Left cardiac atrium (tissue), 4 donors: ENCODE measurements around the gene MAPKAPK5. TPM values are rescaled to one million over a fixed set of nuclear protein-coding genes. Genes with fewer than 3 reads are reported as not detected.
"Not testable (repeated sequence)": the region's sequence is repeated elsewhere in the genome, so short reads cannot be mapped to it uniquely, and the experiment has no call there.

ENCODE experiments used
- ATAC-seq, 2 donors: fragments of 200-7000 bp; cut with Tn5 transposase; one replicate each; pipeline ENCODE4 v1.9.1; 2020; ENCODE audit warnings: mild to moderate bottlenecking in 2 of 2, moderate library complexity in 2 of 2
- DNase-seq: peaks from one replicate; pipeline ENCODE4 v3.0.0-alpha.2; 2020
- intact Hi-C, 2 donors: fragments of 100-400 bp; cut with DNase I; formaldehyde crosslinking; loops; one replicate each; pipeline versions ENCODE4 v1.14.1 to v1.15.1; 2022 to 2023
- total RNA-seq, 2 donors: library from RNA; stranded (reverse); fragmentation: NEBNext Ultra II Directional; extraction: Animal tissue kit (Norgen Biotek cat#: 25700); gene quantifications; one replicate each; pipeline ENCODE4 v1.2.1, GENCODE V29; 2021
- donor health status: DM: no; HTN: yes; CAD: no.
- donor health status: DM: no; HTN: yes; CAD: no; lungs with severe emphysema.
- donor health status: DM: yes; HTN: yes; CAD: no.
- donor health status: Dilated cardiomyopathy.

MAPKAPK5 gene
- total RNA-seq, 2 donors from 2014 or later: 24.2 to 31.6 TPM

DNA sequence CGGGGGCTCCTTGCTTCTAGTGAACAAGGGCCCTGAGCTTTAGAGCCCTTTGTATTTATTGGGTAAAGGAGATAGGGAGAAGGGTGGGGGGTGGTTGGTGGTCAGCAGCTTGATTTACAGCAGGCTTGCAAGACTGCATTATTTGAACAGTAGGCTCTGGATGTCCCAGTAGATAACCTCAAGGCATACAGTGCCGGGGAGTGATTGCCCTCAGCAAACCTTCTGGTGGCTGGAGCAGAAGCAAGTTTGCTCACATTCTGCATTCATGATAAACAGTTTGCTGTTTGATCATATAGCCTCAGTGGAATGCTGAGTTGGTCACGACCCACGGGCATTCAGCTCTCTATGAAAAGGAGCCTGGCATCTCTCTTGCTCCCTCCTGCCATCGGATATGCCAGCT, 16.5 kb upstream of the MAPKAPK5 start:
- DNase-seq: no peak
- intact Hi-C loops: no loop called here
- ATAC-seq: no peak

DNA sequence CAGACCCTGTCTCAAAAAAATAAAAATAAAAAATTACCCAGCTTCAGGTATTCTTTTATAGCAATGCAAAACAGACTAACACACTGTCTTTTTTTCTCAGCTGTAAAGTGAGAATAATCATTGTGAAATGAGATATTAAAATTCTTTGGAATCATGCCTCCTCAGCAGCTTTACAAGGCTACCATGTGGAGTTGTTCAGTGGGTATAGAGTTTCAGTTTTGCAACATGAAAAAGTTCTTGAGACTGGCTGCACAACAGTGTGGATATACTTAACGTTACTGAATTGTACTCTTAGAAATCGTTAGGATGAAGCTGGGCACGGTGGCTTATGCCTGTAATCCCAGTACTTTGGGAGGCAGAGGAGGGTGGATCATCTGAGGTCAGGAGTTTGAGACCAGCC, 15.7 kb upstream of the MAPKAPK5 start:
- DNase-seq (no peak), ATAC-seq (no peak)
- intact Hi-C loops: no loop called here

DNA sequence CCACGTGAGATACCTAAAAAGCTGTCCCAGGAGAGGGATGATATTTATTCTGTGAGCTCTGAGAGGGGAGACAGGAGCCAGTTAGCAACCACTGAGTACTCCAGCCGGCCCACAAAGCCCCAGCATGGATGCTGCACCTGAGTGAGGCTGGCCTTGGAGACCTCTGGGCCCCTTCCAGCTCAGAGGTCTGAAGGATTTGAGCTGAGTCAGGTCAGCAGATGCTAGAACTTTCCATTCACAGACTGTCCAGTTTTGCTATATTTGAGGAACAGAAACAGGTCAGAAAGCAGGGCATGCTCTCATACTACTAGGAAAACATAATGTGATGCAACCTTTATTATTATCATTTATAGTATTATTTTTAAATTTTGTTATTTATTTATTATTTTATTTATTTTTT, 15.0 kb upstream of the MAPKAPK5 start:
- no peak for ATAC-seq
- DNase-seq: no peak
- intact Hi-C loops: no loop called here

DNA sequence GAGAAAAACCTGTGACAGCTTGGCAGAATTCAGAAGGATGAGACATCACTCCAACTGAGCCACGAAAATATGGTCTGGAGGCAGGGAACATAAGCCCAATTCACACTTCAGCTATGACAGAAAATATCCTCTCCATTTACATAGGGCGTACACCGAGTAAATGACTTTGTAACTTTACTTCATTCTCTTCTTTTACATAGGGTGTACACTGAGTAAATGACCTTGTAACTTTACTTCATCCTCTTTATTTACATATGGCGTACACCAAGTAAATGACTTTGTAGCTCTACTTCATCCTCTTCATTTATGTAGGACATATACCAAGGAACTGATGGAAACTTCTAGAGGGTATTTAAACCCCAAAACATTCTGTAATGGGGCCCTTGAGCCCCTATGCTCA, 14.1 kb upstream of the MAPKAPK5 start:
- no peak for DNase-seq
- ATAC-seq: no peak
- intact Hi-C loops: no loop called here

DNA sequence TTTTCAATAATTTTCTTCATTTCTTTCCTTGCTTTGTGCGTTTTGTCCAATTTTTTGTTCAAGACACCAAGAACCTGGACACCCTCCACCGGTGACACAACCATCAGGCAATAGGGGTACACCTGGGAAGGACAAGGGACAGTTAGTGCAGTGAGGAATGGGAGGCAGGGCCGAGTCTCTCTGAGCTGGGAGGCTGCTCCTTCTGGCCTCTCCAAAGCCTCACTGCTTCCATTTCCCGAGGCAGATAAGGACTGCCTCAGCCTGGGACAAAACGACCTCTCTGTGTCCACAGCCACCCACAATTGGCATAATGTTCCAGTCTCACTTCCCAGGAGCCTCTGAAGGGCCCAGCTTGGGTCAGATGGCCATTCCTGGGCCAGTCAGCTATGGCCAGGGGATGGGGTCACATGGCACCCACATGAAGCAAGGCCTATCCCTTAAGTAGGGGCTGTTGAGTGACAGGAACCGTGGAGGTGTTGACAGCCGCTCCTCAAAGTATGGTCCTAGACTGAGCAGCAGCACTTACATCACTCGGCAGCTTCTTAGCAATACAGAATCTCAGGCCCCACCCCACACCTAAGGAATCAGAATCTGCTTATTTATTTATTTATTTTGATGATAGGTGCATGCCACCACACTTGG, 13.6 kb upstream of the MAPKAPK5 start:
- DNase-seq: no peak
- intact Hi-C loops: no loop called here
- ATAC-seq: no peak

GRCh38 chr12:111829635-111830034, 12.4 kb upstream of the MAPKAPK5 start:
- intact Hi-C loops, ATAC-seq: not testable (repeated sequence)

GRCh38 chr12:111834740-111835386, 7.2 kb upstream of the MAPKAPK5 start:
- peak; percentile 35 for DNase-seq
- intact Hi-C loops, ATAC-seq: not testable (repeated sequence)

More at GRCh38 chr12:111829635-111830034, 12.4 kb upstream of the MAPKAPK5 start:
- not testable (repeated sequence) for DNase-seq

- ATAC-seq, DNase-seq, intact Hi-C loops: not testable (repeated sequence)
These were observed 6.4 kb upstream of the MAPKAPK5 start for GRCh38 chr12:111835531-111836181.

DNA sequence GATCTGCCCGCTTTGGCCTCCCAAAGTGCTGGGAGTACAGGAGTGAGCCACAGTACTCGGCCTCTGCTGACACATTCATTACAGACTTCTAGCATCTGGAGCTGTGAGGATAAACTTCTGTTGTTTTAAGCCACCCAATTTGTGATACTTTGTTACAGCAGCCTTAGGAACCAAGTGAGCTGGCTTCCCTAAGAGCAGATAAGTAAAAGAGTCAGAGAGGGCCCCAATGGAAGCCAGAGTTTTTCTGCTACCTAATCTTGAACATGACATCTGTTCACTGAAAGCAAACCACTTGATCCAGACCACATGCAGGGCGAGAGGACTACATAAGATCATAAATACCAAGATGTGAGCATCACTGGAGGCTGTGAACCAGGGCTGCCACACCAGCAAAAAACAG, 3.7 kb upstream of the MAPKAPK5 start:
- ATAC-seq (no peak), DNase-seq (no peak)
- intact Hi-C loops: no loop called here

DNA sequence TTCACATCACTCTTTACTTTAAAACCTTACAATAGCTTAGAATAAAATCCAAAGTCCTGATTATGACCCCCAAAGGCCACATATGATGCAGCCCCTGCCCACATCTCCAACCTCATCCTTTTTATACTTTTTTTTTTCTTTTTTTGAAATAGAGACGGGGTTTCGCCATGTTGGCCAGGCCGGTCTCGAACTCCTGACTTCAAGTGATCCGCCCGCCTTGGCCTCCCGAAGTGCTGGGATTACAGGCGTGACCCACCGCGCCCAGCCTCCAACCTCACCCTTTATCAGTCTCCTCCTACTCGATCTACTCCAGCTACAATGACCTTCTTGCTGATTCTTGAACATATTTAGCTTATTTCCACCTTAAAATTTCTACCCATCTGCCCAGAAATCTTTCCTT, 1.2 kb upstream of the MAPKAPK5 start:
- no peak for ATAC-seq
- intact Hi-C loops: no loop called here
- DNase-seq: no peak

DNA sequence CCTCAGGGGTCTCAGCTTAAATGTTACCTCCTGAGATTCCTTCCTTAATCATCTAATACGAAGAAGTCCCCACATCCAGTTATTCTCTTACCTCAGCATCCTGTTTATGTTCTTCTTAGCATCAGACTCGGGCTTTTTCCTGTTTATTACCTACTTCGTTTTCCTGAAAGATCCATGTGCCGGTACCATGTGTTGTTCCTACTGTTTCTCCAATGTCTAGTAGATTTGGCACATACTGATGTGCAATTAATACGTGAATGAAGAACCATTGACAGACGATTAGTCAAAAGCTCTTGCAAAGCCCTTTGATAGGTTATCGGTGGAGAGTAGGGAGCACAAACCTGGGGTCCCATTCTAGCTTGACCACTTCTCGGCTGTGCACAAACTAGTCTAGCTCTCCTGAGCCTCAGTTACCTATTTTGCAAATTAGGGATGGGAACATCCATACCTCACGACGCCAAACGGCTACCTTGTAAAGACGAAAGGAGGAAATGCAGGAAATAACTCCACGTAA, 735 bp upstream of the MAPKAPK5 start:
- ATAC-seq: no peak
- intact Hi-C loops: no loop called here
- DNase-seq: no peak

GRCh38 chr12:111842556-111843396, 748 bp downstream of the MAPKAPK5 start:
- ATAC-seq (peak; percentile 21 to 22), DNase-seq (no peak)
- intact Hi-C loops: no loop called here

GRCh38 chr12:111846016-111846415, 4.0 kb downstream of the MAPKAPK5 start:
- no peak for ATAC-seq
- DNase-seq: no peak
- intact Hi-C loops: no loop called here

DNA sequence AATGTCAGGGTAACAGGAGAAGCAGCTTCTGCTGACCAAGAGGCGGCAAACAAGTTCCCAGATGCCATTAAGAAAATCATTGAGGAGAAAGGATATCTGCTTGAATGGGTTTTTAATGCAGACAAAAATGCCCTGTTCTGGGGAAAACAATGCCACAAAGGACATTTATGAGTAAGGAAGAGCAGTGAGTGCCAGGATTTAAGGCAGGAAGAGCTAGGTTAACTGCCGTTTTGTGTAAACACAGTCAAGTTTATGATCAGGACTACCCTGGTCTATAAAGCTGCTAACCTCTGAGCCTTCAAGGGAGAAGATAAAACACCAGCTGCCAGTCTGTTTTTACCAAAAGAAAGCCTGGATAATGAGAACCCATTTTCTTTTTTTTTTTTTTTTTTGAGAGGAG, 8.5 kb downstream of the MAPKAPK5 start:
- intact Hi-C loops: no loop called here
- ATAC-seq: no peak
- DNase-seq: no peak

DNA sequence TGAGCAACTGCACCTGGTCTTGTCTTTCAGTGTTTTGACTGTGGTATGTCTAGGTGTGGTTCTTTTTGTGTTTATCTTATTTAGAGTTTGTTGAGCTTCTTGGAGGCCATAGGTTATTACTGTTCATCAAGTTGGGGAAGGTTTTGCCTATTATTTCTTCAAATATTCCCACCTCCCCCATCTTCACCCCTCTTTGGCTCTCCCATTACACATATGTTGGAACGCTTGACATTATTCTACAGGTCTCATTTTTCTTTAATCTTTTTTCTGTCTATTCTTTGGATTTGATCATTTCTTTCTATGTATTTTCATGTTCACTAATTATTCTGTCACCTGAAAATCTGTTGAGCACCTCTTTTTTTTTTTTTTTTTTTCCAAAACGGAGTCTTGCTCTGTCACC, 16.2 kb downstream of the MAPKAPK5 start:
- ATAC-seq: no peak
- DNase-seq: no peak
- intact Hi-C loops: no loop called here

GRCh38 chr12:111858778-111859177, 16.8 kb downstream of the MAPKAPK5 start:
- intact Hi-C loops: no loop called here
- no peak for ATAC-seq
- no peak for DNase-seq

DNA sequence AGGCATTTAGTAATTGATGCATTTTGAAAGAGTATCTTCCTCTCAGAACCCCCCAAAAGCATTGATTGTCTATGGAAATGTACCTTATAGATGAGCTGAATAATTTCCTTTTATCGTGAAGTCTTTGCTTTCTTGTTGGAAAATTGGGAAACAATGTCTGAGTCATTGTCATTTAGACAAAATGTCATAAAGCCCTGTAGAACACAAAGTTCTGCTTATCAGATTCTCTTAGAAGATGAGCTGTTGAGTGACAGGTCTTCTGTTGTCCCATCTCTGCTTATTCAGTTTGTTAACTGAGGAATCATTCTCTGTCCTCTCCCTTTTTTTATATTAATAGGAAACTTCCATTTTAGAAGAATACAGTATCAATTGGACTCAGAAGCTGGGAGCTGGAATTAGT, 22.9 kb downstream of the MAPKAPK5 start:
- intact Hi-C loops: no loop called here
- ATAC-seq (no peak), DNase-seq (no peak)

GRCh38 chr12:111867531-111867930, 25.5 kb downstream of the MAPKAPK5 start:
- intact Hi-C loops: no loop called here
- DNase-seq (no peak), ATAC-seq (no peak)
